Gastroesophageal sphincter (tissue), 4 donors: ENCODE data around the gene HORMAD1. TPM values are rescaled to one million over a fixed set of nuclear protein-coding genes. Genes with fewer than 3 reads are reported as not detected.
A peak's percentile ranks its signal among the peaks of the same experiment; 100 is the strongest.

Experiments used
- ATAC-seq: fragments of 150-250 bp; one replicate; pipeline ENCODE4 v1.9.1; 2016; ENCODE audit warnings: mild to moderate bottlenecking, moderate library complexity
- H3K27ac ChIP-seq, 4 donors: fragments of 200-600 bp; sonication (generic) in 3 of 4; 1 replicate in 3 of 4; 2 replicates in 1 of 4; pipeline ENCODE4 v1.5.1; 2016 to 2019
- H3K27me3 ChIP-seq: fragments of 200-600 bp; sonication (generic); one replicate; pipeline ENCODE4 v1.5.1; 2019
- H3K36me3 ChIP-seq, 2 donors: fragments of 200-600 bp; sonication (generic); one replicate each; pipeline ENCODE4 v1.5.1; 2019; ENCODE audit warnings: control low read depth in 1 of 2
- H3K4me1 ChIP-seq, 3 donors: fragments of 200-600 bp; sonication (generic); 1 replicate in 2 of 3; 2 replicates in 1 of 3; pipeline ENCODE4 v1.5.1; 2016 to 2019; ENCODE audit warnings: control low read depth in 2 of 3
- H3K4me3 ChIP-seq, 2 donors: fragments of 200-600 bp; sonication (generic); one replicate each; pipeline ENCODE4 v1.5.1; 2019; ENCODE audit warnings: mild to moderate bottlenecking in 1 of 2, moderate library complexity in 1 of 2
- H3K9me3 ChIP-seq, 3 donors: fragments of 200-600 bp; sonication (generic); one replicate each; pipeline ENCODE4 v1.5.1; 2017 to 2019; ENCODE audit warnings: control low read depth in 2 of 3
- EP300 ChIP-seq: sonication (generic); formaldehyde crosslinking; IDR thresholded peaks from one replicate; pipeline ENCODE4 v1.6.1; 2017; ENCODE audit warnings: antibody characterized with exemption, mild to moderate bottlenecking
- POLR2A ChIP-seq, 2 donors: fragments of 450-650 bp; IDR thresholded peaks; one replicate each; pipeline ENCODE4 v1.6.1; 2017; ENCODE audit warnings: antibody characterized with exemption in 2 of 2, mild to moderate bottlenecking in 2 of 2, moderate library complexity in 1 of 2
- POLR2AphosphoS5 ChIP-seq: sonication (generic); formaldehyde crosslinking; IDR thresholded peaks from one replicate; pipeline ENCODE4 v1.6.1; 2017; ENCODE audit warnings: antibody characterized with exemption
- WGBS, 2 donors: methylation state at CpG; one replicate each; pipeline ENCODE4 v1.1.5; 2018; ENCODE audit warnings: low coverage in 1 of 2; 5-methylcytosine and 5-hydroxymethylcytosine counted together
- total RNA-seq, 4 donors: library from RNA; depleted of rRNA; stranded (reverse); fragments of >200 nt; gene quantifications; one replicate each; pipeline ENCODE4 v1.1.0, GENCODE V29; 2016
- TF ChIP-seq, protein P1 (sequence below), 4 experiments: fragments of 200-600 bp in 2 of 4; fragments of 450-650 bp in 2 of 4; sonication (generic) in 1 of 4; IDR thresholded peaks; one replicate each; pipeline ENCODE4 v1.5.1; 2017 to 2019; ENCODE audit warnings: antibody characterized with exemption in 4 of 4, mild to moderate bottlenecking in 2 of 4, moderate library complexity in 2 of 4

The HORMAD1 gene
- total RNA-seq, 4 donors from 2014 or later, result 0.94 to 1.6 TPM; not detected in 2

DNA sequence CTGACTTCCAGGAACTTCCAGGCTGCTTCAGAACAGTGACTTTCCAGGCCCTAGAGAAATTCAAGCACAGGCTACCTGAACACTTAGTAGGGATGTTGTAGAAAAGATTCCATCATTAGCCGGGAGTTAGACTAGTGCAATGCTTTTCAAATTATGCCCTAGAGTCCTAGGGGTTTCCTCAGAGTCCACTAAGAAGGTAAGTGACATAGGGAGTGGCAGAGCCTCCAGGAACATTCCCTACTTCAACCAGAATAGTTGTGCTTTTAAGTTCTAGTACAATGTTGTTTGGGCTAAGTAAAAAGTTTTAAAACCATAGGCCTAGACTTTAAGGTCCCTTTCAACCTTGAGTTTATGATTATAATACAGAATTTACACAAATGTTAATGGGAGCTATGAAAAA, 14.6 kb downstream of the HORMAD1 start:
- no peaks in the 10 kb centered on the region for H3K4me1 ChIP-seq
- H3K4me3 ChIP-seq, result no peak overlapping the region
- no peaks in the 10 kb centered on the region for H3K36me3 ChIP-seq
- TF ChIP-seq, protein P1, sequence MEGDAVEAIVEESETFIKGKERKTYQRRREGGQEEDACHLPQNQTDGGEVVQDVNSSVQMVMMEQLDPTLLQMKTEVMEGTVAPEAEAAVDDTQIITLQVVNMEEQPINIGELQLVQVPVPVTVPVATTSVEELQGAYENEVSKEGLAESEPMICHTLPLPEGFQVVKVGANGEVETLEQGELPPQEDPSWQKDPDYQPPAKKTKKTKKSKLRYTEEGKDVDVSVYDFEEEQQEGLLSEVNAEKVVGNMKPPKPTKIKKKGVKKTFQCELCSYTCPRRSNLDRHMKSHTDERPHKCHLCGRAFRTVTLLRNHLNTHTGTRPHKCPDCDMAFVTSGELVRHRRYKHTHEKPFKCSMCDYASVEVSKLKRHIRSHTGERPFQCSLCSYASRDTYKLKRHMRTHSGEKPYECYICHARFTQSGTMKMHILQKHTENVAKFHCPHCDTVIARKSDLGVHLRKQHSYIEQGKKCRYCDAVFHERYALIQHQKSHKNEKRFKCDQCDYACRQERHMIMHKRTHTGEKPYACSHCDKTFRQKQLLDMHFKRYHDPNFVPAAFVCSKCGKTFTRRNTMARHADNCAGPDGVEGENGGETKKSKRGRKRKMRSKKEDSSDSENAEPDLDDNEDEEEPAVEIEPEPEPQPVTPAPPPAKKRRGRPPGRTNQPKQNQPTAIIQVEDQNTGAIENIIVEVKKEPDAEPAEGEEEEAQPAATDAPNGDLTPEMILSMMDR (IDR thresholded peaks at IDR 0.05), result no peak
- TF ChIP-seq EP300 (no peak), POLR2A (IDR thresholded peaks at IDR 0.05) (no peak), POLR2AphosphoS5 (no peak)
- no peaks in the 10 kb centered on the region for H3K27me3 ChIP-seq
- WGBS, 2 donors, result 67 to 83% methylated on average over 1 of the region's 1 CpG
- ATAC-seq, result no peak
- H3K9me3 ChIP-seq, result no peaks in the 10 kb centered on the region
- no peak overlapping the region for H3K27ac ChIP-seq

DNA sequence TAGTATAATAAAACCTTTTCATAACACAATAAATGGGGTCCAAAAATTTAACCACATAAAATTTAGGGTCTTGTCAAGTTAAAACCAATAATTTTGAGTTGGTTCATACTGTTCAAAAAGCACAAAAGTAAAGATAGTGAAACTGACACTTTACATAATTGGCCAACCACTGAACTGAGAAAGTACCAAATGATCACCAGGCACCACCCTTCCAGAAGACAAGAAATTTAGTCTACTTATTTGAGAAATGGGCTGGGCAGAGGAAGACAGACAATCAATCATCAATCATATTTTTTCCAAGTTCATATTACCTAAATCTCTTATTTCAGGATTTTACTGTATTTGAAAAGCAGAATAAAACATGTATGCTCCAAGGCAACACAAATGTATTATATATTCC, 17.3 kb downstream of the HORMAD1 start:
- Histone ChIP-seq H3K4me1 (no peaks in the 10 kb centered on the region), H3K9me3 (no peaks in the 10 kb centered on the region), H3K36me3 (no peaks in the 10 kb centered on the region), H3K4me3 (no peak overlapping the region), H3K27ac (no peak overlapping the region), H3K27me3 (no peaks in the 10 kb centered on the region)
- TF ChIP-seq, protein P1 (IDR thresholded peaks at IDR 0.05), result no peak
- TF ChIP-seq POLR2A (IDR thresholded peaks at IDR 0.05), result no peak
- TF ChIP-seq EP300, result no peak
- no peak for TF ChIP-seq POLR2AphosphoS5
- ATAC-seq, result no peak

DNA sequence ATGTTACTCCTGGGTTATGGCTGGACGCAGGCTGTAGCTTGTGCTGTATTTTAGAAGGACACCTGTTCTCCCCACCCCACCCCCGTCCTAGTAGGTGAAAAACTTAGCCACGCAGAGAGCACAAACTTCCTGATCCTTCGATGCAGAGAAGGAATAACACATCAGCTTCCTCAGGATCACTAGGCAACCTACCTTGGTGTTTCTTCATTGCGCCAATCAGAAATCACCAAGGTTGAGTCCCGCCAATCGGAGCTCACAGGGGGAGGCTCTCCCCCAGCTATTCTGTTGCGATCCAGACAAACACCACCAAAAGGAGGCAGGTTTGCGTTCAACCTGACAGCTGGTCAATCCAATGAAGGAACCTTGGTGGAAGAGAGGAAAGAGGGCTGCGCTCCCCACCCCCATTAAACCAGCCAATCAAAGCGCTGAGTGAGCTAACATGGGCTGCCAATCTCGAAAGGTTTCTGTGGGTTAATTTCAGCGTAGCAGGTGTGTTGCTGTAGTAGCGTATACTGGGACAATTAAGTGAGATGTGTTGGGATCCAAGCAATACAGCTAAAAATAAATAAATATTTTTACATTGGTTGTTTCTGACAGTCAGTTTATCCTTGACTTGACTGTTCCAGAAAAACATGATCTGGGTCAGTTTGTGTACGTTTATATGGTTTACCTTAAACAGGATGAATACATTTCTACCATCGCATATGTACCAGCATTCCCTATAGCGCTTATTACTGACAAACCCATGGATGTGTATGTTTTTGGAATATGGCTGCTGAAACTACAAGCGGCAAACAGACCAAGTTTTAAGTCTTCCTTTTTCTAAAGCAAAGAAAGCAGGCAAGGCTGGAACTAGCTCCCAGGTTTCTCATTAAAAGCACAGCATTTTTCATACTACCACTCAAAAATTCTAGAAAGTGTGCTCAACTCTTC, 23.4 kb downstream of the HORMAD1 start, which contains the start of gene GOLPH3L:
Gene GOLPH3L, minus strand, starts transcription at position 160 of the 933 bp plus-strand sequence. CDS start 2,316 bp downstream, outside the sequence.
- Histone ChIP-seq H3K27me3 (no peaks in the 10 kb centered on the region), H3K4me3 (peak within 1 kb of the TSS; percentile 61 to 100), H3K27ac (peak within 1 kb of the TSS; percentile 77 to 95 (median 79)), H3K4me1 (peaks cover 4 to 39% (median 5%) of the 10 kb centered on the region in 3 donors), H3K9me3 (no peaks in the 10 kb centered on the region), H3K36me3 (peaks cover 0 to 28% of the 10 kb centered on the region in 2 donors)
- 1% methylated on average over 9 to 14 of the region's 18 CpGs for WGBS, 2 donors
- TF ChIP-seq, protein P1 (IDR thresholded peaks at IDR 0.05), result no peak
- TF ChIP-seq POLR2A (IDR thresholded peaks at IDR 0.05), result peak; percentile 48 to 55
- peak; percentile 70 for TF ChIP-seq POLR2AphosphoS5
- no peak for TF ChIP-seq EP300
- peak; percentile 100 for ATAC-seq

DNA sequence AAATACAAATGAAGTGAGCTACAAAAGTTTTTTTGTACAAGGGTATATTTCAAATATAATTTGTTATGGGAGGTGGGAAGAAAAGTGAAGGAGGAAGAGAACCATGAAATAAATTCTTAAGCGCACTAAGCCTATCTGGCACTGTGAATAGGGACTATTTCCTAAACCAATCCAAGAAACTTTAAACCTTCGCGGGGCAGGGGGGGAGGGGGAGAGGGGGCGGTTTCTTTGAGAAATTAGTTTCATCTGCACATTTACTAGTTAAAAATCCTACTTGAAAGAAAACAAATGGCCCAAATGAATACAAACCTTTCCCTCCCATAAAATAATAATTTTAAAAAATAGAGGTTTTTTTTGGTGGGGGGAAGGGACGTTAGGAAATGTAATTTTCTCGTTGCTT, 24.1 kb downstream of the HORMAD1 start:
- H3K4me1 ChIP-seq, result peaks cover 4 to 42% (median 5%) of the 10 kb centered on the region in 3 donors
- no peak for ATAC-seq
- H3K27ac ChIP-seq, result peak overlapping the region; percentile 77 to 95 (median 79)
- peaks cover 0 to 31% of the 10 kb centered on the region in 2 donors for H3K36me3 ChIP-seq
- no peaks in the 10 kb centered on the region for H3K9me3 ChIP-seq
- TF ChIP-seq POLR2AphosphoS5 (no peak), EP300 (no peak), POLR2A (IDR thresholded peaks at IDR 0.05) (no peak)
- TF ChIP-seq, protein P1 (IDR thresholded peaks at IDR 0.05), result no peak
- peak overlapping the region; percentile 61 to 100 for H3K4me3 ChIP-seq
- 0% methylated on average over 6 of the region's 6 CpGs for WGBS, 2 donors
- no peaks in the 10 kb centered on the region for H3K27me3 ChIP-seq

DNA sequence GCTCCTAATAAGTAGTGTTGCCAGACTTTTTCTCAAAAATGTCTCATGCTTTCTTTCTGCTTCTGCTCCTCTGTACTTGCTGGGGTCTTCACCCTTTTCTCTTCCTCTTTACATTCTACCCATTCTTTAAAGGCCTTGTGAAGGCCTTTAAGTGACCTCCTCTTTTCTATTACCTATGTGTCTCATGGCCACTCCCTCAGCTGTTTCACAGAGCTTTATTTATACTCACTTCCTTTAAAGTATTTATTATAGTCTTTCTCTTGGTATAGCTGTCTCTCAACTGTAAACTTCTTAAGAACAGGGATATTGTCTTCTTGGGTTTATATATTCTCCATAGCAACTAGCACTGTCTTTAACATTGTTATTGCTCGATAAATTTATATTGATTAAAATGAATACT, 24.5 kb downstream of the HORMAD1 start:
- 15 to 30% methylated on average over 1 of the region's 1 CpG for WGBS, 2 donors
- no peak for ATAC-seq
- Histone ChIP-seq H3K36me3 (peaks cover 0 to 34% of the 10 kb centered on the region in 2 donors), H3K9me3 (no peaks in the 10 kb centered on the region), H3K27me3 (no peaks in the 10 kb centered on the region), H3K4me1 (peaks cover 4 to 45% (median 5%) of the 10 kb centered on the region in 3 donors), H3K27ac (peak overlapping the region in 3 of 4 donors; percentile 77 to 80 (median 78)), H3K4me3 (peak overlapping the region; percentile 61 to 100)
- no peak for TF ChIP-seq EP300
- TF ChIP-seq POLR2A (IDR thresholded peaks at IDR 0.05), result no peak
- no peak for TF ChIP-seq POLR2AphosphoS5
- TF ChIP-seq, protein P1 (IDR thresholded peaks at IDR 0.05), result no peak
